Left ventricle myocardium inferior (tissue), 1 donor: ENCODE data around the gene NFIA. TPM values are rescaled to one million over a fixed set of nuclear protein-coding genes. Genes with fewer than 3 reads are reported as not detected.
A peak's percentile ranks its signal among the peaks of the same experiment; 100 is the strongest.
"Not testable (repeated sequence)": the region's sequence is repeated elsewhere in the genome, so short reads cannot be mapped to it uniquely, and the experiment has no call there.

ENCODE experiments used
- DNase-seq: peaks from one replicate; pipeline ENCODE4 v3.0.0-alpha.2; 2020
- H3K27ac ChIP-seq: fragments of 200-600 bp; replicated peaks from 2 replicates; pipeline ENCODE4 v1.8.0; 2021
- H3K27me3 ChIP-seq: fragments of 200-600 bp; 2 replicates; pipeline ENCODE4 v1.8.0; 2021; ENCODE audit warnings: low read depth
- H3K36me3 ChIP-seq: fragments of 200-600 bp; 2 replicates; pipeline ENCODE4 v1.8.0; 2021
- H3K4me1 ChIP-seq: fragments of 200-600 bp; 2 replicates; pipeline ENCODE4 v1.8.0; 2021
- H3K4me3 ChIP-seq: fragments of 200-600 bp; 2 replicates; pipeline ENCODE4 v1.8.0; 2021; ENCODE audit warnings: mild to moderate bottlenecking, moderate library complexity
- H3K9me3 ChIP-seq: fragments of 200-600 bp; replicated peaks from 2 replicates; pipeline ENCODE4 v1.8.0; 2021
- intact Hi-C: fragments of 100-400 bp; cut with micrococcal nuclease; formaldehyde crosslinking; loops from one replicate; pipeline ENCODE4 v1.11.0; 2022
- total RNA-seq: library from RNA; stranded (reverse); fragmentation: NEBNext Ultra II Directional; extraction: Animal tissue kit (Norgen Biotek cat#: 25700); gene quantifications from one replicate; pipeline ENCODE4 v1.2.1, GENCODE V29; 2021
- TF ChIP-seq, protein P1 (sequence below): fragments of 200-600 bp; IDR thresholded peaks from 2 replicates; pipeline ENCODE4 v1.8.0; 2021; ENCODE audit warnings: antibody characterized with exemption, mild to moderate bottlenecking, borderline replicate concordance
- donor health status: DM: no; HTN: yes; CAD: no; lungs with severe emphysema.

The NFIA gene
- total RNA-seq, 1 donor from 2014 or later: 90.2 TPM

GRCh38 chr1:61274939-61275338, 192.6 kb downstream of the NFIA start:
- H3K27me3 ChIP-seq: no peaks in the 10 kb centered on the region
- no peaks in the 10 kb centered on the region for H3K9me3 ChIP-seq
- TF ChIP-seq, protein P1, sequence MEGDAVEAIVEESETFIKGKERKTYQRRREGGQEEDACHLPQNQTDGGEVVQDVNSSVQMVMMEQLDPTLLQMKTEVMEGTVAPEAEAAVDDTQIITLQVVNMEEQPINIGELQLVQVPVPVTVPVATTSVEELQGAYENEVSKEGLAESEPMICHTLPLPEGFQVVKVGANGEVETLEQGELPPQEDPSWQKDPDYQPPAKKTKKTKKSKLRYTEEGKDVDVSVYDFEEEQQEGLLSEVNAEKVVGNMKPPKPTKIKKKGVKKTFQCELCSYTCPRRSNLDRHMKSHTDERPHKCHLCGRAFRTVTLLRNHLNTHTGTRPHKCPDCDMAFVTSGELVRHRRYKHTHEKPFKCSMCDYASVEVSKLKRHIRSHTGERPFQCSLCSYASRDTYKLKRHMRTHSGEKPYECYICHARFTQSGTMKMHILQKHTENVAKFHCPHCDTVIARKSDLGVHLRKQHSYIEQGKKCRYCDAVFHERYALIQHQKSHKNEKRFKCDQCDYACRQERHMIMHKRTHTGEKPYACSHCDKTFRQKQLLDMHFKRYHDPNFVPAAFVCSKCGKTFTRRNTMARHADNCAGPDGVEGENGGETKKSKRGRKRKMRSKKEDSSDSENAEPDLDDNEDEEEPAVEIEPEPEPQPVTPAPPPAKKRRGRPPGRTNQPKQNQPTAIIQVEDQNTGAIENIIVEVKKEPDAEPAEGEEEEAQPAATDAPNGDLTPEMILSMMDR: no peak
- intact Hi-C loops: no loop called here
- H3K4me3 ChIP-seq: peak overlapping the region; percentile 32
- H3K27ac ChIP-seq: peak overlapping the region; percentile 67
- peaks cover 68% of the 10 kb centered on the region for H3K4me1 ChIP-seq
- no peak for DNase-seq
- no peaks in the 10 kb centered on the region for H3K36me3 ChIP-seq

GRCh38 chr1:61276246-61276645, 193.9 kb downstream of the NFIA start:
- peak overlapping the region; percentile 32 for H3K4me3 ChIP-seq
- no peaks in the 10 kb centered on the region for H3K27me3 ChIP-seq
- H3K27ac ChIP-seq: peak overlapping the region; percentile 67
- intact Hi-C loops: no loop called here
- TF ChIP-seq, protein P1: no peak
- peaks cover 70% of the 10 kb centered on the region for H3K4me1 ChIP-seq
- no peaks in the 10 kb centered on the region for H3K9me3 ChIP-seq
- no peaks in the 10 kb centered on the region for H3K36me3 ChIP-seq
- no peak for DNase-seq

- TF ChIP-seq, protein P1: no peak
- peak overlapping the region; percentile 67 for H3K27ac ChIP-seq
- no peak for DNase-seq
- no peaks in the 10 kb centered on the region for H3K27me3 ChIP-seq
- H3K9me3 ChIP-seq: no peaks in the 10 kb centered on the region
- intact Hi-C loops: no loop called here
- no peaks in the 10 kb centered on the region for H3K36me3 ChIP-seq
- peak overlapping the region; percentile 28 for H3K4me3 ChIP-seq
- peaks cover 73% of the 10 kb centered on the region for H3K4me1 ChIP-seq
Observed at GRCh38 chr1:61277121-61277690, 194.8 kb downstream of the NFIA start.

DNA sequence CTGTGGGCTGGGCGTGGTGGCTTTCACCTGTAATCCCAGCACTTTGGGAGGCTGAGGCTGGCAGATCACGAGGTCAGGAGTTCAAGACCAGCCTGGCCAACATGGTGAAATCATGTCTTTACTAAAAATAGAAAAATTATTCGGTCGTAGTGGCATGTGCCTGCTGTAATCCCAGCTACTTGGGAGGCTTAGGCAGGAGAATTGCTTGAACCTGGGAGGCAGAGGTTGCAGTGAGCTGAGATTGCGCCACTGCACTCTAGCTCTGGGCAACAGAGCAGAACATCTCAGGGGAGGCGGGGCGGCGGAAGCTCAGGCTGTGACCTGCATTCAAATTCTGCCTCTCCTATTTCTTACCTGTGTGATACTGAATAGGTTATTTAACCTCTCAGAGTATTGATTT, 196.1 kb downstream of the NFIA start:
- DNase-seq, H3K27me3 ChIP-seq, intact Hi-C loops, H3K9me3 ChIP-seq, H3K36me3 ChIP-seq, H3K4me3 ChIP-seq: not testable (repeated sequence)
- Histone ChIP-seq H3K4me1 (peaks cover 73% of the 10 kb centered on the region), H3K27ac (peak overlapping the region; percentile 67)

DNA sequence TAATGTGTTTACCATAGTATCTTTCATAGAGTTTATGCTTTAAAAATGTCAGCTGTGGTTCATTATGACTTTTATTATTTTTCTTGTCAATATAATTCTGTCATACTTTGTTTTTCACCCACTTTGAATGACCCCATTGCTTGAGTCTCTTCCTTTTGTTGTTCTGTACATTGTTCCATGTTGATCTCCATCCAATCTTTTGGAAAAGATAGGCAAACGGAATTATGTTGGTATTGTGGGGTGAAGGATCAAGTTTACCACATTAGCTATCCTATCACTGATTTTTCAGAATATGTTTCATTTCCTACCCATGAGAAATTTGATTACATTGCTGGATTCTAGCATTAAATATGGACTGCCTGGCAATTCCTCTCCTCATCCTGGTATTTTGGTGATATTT, 196.6 kb downstream of the NFIA start:
- H3K36me3 ChIP-seq: no peaks in the 10 kb centered on the region
- H3K4me1 ChIP-seq: peaks cover 69% of the 10 kb centered on the region
- H3K27me3 ChIP-seq: no peaks in the 10 kb centered on the region
- no peak for DNase-seq
- intact Hi-C loops: no loop called here
- no peaks in the 10 kb centered on the region for H3K9me3 ChIP-seq
- H3K4me3 ChIP-seq: no peak overlapping the region
- H3K27ac ChIP-seq: peak overlapping the region; percentile 67
- TF ChIP-seq, protein P1: no peak

- Histone ChIP-seq H3K27me3 (no peaks in the 10 kb centered on the region), H3K27ac (peak overlapping the region; percentile 67), H3K36me3 (no peaks in the 10 kb centered on the region), H3K4me3 (no peak overlapping the region), H3K9me3 (no peaks in the 10 kb centered on the region), H3K4me1 (peaks cover 67% of the 10 kb centered on the region)
- no peak for DNase-seq
- intact Hi-C loops: no loop called here
- TF ChIP-seq, protein P1: no peak
Observed at GRCh38 chr1:61279570-61279969, 197.2 kb downstream of the NFIA start.
